HG03095 (cell line): ENCODE measurements around the gene PPP1R12C.

Experiments used
- ATAC-seq: cut with Tn5 transposase; IDR thresholded peaks from one replicate; pipeline ENCODE4 v1.9.1; 2021; ENCODE audit warnings: moderate library complexity; ENCODE audit not compliant: unreplicated experiment

PPP1R12C gene

GRCh38 chr19:55046975-55047622 lies 70.3 kb downstream of the PPP1R12C start:
- no peak for ATAC-seq

- ATAC-seq = no peak
These were observed 72.4 kb downstream of the PPP1R12C start for GRCh38 chr19:55044771-55045716.

- ATAC-seq = no peak
These were observed 73.2 kb downstream of the PPP1R12C start for GRCh38 chr19:55044286-55044685.

GRCh38 chr19:55042688-55043087 lies 74.7 kb downstream of the PPP1R12C start:
- ATAC-seq = no peak

- no peak for ATAC-seq
These were observed 75.1 kb downstream of the PPP1R12C start for GRCh38 chr19:55042344-55042678.

GRCh38 chr19:55041627-55042343 lies 75.7 kb downstream of the PPP1R12C start:
- ATAC-seq = no peak

GRCh38 chr19:55041244-55041626 lies 76.2 kb downstream of the PPP1R12C start:
- ATAC-seq = no peak
